SK-N-MC (cell line): ENCODE results near the gene CLIC6.

Experiments
- EZH2 ChIP-seq: fragments of 200-600 bp; sonication (generic); IDR thresholded peaks from one replicate; pipeline ENCODE4 v1.6.1; 2017; ENCODE audit warnings: antibody characterized with exemption
- FOXP2 ChIP-seq: optimal IDR thresholded peaks from 2 replicates; pipeline ENCODE3; 2011; ENCODE audit warnings: mild to moderate bottlenecking, moderate library complexity; ENCODE audit not compliant: insufficient read depth; ENCODE audit errors: extremely low read length, control extremely low read depth
- POLR2AphosphoS5 ChIP-seq: IDR thresholded peaks from 2 replicates; pipeline ENCODE4 v1.6.1; 2012; ENCODE audit warnings: mild to moderate bottlenecking, low read depth, low read length, borderline replicate concordance

GRCh38 chr21:34730756-34731445, 62.1 kb downstream of the CLIC6 start:
- no peak for TF ChIP-seq EZH2
- TF ChIP-seq POLR2AphosphoS5 = no peak
- no peak for TF ChIP-seq FOXP2
